Measurements from ENCODE around the gene CHTOP.
A peak's percentile ranks its signal among the peaks of the same experiment; 100 is the strongest.
"Not testable (repeated sequence)": the region's sequence is repeated elsewhere in the genome, so short reads cannot be mapped to it uniquely, and the experiment has no call there.

The CHTOP gene

GRCh38 chr1:153663211-153663610 is 29.3 kb downstream of the CHTOP start:
- no peak for FAIRE-seq

- FAIRE-seq = no peak
Observed at GRCh38 chr1:153667439-153667838, 33.6 kb downstream of the CHTOP start.

- FAIRE-seq = not testable (repeated sequence)
Observed at GRCh38 chr1:153668672-153669071, 34.8 kb downstream of the CHTOP start.

DNA sequence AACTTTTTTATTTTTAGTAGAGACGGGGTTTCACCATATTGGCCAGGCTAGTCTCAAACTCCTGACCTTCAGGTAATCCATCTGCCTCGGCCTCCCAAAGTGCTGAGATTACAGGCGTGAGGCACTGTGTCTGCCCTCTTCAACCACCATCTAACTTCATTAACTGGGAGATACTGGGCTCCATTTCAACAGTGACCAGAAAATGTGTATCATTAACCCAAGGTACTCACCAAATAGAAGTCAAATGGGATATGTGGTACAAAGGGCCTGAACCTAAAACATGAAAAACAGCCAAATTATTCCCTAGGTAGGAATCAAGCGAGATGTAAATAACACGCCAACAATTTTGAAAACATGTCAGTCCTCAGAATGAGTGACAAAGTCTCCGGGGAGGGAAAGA is 35.7 kb downstream of the CHTOP start:
- FAIRE-seq = no peak

GRCh38 chr1:153670257-153670858 is 36.5 kb downstream of the CHTOP start:
- FAIRE-seq = no peak

DNA sequence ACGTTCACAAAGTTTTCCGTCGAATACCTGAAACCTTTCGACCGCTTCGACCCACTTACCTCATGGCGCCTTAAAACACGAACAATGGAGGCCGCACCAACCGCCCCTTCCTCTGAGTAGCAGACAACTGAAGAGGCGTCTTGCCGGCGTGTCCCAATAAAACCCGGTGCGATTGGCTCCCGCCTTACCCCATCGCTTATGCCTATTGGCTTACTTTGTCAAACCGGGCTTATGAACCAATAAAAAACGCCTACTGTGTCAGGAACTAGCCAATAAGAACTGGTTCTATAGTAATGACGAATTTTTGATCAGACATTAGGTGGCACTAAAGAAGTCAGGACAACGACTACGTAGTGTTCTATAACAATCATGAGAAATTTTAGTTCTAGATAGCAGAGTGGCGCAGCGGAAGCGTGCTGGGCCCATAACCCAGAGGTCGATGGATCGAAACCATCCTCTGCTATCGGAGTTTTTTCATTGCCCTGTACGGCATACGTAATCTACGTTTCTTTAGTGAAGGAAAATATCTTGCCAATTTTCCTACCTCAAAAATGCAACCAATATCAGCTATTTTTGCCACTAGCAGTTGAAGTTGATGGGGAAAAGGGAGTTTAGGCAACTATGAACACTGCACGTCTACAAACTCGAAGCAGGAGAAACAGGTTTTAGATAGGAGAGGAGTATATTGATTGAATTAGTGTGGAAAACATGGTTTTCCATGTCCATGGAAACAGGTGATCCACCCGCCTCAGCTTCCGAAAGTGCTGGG is 37.2 kb downstream of the CHTOP start, which contains the start of gene ILF2:
Gene ILF2 (minus strand): TSS at position 135 of the 769 bp plus-strand sequence. CDS start 71 bp downstream, at position 64.
- peak; percentile 99 for FAIRE-seq

DNA sequence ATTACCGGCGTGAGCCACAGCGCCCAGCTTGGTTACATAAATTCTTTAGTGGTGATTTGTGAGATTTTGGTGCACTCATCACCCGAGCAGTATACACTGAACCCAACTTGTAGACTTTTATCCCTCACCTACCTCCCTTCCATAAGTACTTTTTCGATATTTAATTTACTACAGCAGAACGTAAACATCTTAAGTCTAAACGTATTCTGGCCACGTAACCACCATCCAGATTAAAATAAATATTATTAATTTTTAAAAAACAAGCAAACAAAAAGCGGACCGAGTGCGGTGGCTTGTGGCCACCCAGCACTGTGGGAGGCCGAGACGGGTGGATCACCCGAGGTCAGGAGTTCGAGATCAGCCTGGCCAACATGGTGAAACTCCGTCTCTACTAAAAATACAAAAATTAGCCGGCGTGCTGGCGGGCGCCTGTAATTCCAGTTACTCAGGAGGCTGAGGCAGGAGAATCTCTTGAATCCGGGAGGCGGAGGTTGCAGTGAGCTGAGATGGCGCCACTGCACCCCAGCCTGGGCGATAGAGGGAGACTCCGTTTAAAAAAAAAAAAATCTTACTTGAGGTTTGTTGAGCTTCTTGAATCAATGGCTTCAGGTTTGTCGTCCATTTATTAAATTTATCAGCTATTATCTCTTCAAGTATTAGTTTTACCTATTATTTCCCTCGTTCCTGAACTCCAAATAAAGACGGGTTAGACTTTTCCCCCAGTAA is 37.9 kb downstream of the CHTOP start:
- FAIRE-seq = not testable (repeated sequence)

- no peak for FAIRE-seq
Observed at GRCh38 chr1:153673511-153673910, 39.6 kb downstream of the CHTOP start.

DNA sequence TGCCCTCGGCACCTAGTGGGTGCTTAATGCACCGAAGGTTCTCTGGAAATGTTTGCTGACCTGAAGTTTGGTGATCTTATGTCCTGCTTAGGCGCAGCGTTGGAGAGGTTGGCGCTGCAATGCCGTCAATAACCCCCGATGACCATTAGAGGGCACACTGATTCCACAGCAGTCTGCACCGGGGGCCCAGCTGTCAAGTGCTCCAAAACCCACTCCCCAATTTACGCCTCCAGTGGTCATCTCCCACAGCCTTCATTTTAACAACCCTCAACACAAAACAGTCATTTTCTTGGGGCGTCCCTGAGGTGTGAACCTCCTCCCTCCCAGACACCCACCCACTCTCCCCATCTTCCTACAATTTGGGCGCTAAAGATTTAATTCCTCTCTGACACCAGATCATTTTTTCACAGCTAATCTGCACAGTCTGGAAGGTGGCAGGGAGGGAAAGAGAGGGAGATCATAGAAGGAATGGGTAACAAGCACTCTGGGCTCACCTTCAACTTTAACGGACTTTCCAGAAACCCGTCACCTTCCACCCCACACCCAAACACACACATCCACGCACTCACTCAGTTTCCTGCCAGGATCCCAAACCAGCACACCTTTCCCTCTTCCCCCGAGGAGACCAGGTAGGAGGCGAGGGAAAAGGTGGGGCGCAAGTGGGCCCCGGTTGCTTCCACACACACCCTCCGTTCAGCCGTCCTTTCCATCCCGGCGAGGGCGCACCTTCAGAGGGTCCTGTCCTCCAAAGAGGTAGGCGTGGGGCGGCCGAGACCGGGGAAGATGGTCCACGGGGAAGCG is 44.1 kb downstream of the CHTOP start:
- FAIRE-seq = no peak

DNA sequence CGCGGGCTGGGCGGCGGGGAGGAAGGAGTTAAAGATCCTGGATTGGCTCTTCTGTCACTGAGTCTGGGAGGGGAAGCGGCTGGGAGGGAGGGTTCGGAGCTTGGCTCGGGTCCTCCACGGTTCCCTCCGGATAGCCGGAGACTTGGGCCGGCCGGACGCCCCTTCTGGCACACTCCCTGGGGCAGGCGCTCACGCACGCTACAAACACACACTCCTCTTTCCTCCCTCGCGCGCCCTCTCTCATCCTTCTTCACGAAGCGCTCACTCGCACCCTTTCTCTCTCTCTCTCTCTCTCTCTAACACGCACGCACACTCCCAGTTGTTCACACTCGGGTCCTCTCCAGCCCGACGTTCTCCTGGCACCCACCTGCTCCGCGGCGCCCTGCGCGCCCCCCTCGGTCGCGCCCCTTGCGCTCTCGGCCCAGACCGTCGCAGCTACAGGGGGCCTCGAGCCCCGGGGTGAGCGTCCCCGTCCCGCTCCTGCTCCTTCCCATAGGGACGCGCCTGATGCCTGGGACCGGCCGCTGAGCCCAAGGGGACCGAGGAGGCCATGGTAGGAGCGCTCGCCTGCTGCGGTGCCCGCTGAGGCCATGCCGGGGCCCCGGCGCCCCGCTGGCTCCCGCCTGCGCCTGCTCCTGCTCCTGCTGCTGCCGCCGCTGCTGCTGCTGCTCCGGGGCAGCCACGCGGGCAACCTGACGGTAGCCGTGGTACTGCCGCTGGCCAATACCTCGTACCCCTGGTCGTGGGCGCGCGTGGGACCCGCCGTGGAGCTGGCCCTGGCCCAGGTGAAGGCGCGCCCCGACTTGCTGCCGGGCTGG is 44.9 kb downstream of the CHTOP start, which contains the start of gene NPR1:
Gene NPR1 (plus strand): TSS at position 170 of the 818 bp plus-strand sequence. CDS start 421 bp downstream, at position 591.
- no peak for FAIRE-seq

DNA sequence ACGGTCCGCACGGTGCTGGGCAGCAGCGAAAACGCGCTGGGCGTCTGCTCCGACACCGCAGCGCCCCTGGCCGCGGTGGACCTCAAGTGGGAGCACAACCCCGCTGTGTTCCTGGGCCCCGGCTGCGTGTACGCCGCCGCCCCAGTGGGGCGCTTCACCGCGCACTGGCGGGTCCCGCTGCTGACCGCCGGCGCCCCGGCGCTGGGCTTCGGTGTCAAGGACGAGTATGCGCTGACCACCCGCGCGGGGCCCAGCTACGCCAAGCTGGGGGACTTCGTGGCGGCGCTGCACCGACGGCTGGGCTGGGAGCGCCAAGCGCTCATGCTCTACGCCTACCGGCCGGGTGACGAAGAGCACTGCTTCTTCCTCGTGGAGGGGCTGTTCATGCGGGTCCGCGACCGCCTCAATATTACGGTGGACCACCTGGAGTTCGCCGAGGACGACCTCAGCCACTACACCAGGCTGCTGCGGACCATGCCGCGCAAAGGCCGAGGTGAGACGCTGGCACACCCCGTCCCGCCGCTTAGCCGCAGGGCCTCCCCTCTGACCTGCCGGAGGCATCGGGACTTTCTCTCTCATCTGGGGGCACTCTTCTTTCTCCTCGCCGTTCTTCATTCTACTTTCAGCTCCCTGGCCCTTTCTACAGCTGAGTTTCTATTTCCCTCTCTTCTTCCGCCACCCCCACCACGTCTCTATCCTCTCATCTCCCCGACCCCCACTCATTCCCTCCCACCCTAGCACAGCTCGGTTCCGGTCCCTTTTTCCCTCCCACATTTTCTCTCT is 45.7 kb downstream of the CHTOP start:
- FAIRE-seq = no peak

- FAIRE-seq = no peak
Observed at GRCh38 chr1:153680120-153680403, 46.2 kb downstream of the CHTOP start.

DNA sequence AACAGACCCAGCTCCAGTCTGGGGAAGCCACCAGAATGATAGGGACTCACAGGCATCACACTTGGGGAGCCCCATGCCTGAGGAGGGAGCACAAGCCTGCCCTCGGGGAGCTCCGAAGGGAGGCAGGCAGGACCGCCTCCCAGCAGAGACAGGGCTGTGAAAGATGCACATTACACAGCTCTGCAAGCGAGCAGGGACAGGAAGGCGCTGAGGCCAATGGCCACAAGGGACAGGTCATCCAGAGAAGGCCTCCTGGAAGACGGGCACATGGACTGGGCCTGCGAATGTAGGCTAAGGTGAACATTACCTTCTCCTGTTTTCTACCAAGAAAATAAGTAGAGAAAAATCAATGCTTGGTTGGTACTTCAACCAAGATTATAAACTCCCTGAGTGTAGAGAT is 48.9 kb downstream of the CHTOP start:
- no peak for FAIRE-seq

GRCh38 chr1:153683854-153684253 is 50.0 kb downstream of the CHTOP start:
- FAIRE-seq = no peak

- FAIRE-seq = no peak
Observed at GRCh38 chr1:153684892-153685291, 51.0 kb downstream of the CHTOP start.

DNA sequence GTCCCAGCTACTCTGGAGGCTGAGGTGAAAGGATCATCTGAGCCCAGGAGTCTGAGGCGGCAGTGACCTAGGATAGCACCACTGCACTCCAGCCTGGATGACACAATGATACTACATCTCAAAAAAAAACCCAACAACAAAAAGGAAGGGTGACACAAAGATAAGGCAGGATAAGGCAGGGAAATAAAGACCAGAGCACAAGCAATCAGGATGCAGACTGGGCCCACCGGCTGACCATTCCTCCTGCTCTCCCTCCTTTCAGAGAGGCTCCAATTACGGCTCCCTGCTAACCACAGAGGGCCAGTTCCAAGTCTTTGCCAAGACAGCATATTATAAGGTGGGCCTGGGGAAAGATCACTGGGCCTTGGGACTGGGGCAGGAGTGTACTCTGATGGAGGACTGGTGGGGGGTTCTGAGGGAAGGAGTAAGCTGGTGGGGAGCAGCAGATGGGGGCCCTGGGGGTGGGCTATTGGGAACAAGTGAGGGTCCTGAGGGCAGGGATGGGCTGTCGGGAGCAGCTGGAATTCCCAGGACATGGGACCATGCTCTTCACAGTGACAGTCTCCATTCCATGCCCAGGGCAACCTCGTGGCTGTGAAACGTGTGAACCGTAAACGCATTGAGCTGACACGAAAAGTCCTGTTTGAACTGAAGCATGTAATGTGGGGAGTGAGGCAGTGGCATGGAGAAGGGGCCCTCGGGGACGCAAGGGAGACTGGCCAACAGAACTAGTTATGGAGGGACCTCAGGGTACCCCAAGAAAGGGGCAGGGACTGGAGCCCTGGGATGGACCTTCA is 51.9 kb downstream of the CHTOP start:
- FAIRE-seq = no peak

- FAIRE-seq = no peak
Observed at GRCh38 chr1:153687346-153688125, 53.7 kb downstream of the CHTOP start.

DNA sequence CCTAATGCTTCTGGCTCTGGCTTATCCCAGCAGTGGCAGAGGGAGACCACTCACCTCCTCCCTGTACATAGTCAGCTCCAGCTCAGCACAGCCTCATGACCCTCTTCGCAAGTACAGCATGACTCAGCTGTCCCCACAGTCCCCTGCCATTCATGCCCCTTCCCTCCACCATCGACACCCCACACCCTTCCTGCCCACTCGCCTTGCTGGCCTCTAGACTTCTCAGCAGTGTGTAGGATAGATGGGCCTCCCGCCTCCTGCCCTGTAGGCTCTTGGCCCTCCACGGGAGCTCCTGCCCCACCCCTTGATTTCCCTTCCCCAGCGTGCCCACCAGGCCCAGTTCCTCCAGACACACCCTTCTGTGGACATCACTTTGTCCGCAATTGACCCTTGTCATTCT is 54.4 kb downstream of the CHTOP start:
- no peak for FAIRE-seq

DNA sequence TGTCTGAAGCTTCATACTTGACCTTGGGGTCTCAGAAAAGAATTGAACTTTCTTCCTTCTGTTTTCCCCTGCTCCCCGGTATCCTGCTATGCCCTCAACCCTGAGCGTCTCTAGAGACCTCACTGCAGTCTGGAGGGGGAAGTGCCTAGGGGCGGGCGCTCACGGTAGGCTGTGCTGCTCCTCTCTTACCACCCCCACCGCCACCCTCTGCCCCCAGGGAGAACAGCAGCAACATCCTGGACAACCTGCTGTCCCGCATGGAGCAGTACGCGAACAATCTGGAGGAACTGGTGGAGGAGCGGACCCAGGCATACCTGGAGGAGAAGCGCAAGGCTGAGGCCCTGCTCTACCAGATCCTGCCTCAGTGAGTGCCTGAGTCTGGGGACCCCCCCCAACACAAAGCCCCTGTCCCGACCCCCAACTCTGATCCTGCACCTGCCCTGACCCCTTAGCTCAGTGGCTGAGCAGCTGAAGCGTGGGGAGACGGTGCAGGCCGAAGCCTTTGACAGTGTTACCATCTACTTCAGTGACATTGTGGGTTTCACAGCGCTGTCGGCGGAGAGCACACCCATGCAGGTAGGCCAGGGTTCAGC is 55.0 kb downstream of the CHTOP start:
- no peak for FAIRE-seq
